Nephron (organoid): ENCODE results near the gene TBC1D17.

Experiments
- H3K27ac Mint-ChIP-seq, 3 experiments: 2 replicates each; pipeline ENCODE4 v1.8.0; 2020; ENCODE audit warnings: mixed read lengths in 3 of 3, mild to moderate bottlenecking in 2 of 3, moderate library complexity in 1 of 3
- H3K27me3 Mint-ChIP-seq: 2 replicates; pipeline ENCODE4 v1.8.0; 2021; ENCODE audit warnings: low read depth, mild to moderate bottlenecking, moderate library complexity, mixed read lengths
- H3K36me3 Mint-ChIP-seq: 2 replicates; pipeline ENCODE4 v1.8.0; 2020; ENCODE audit warnings: low read depth, mixed read lengths
- H3K4me1 Mint-ChIP-seq: 2 replicates; pipeline ENCODE4 v1.8.0; 2020; ENCODE audit warnings: mixed read lengths
- H3K4me3 Mint-ChIP-seq, 3 experiments: 2 replicates each; pipeline ENCODE4 v1.8.0; 2020; ENCODE audit warnings: mild to moderate bottlenecking in 3 of 3, mixed read lengths in 3 of 3, moderate library complexity in 2 of 3
- H3K9me3 Mint-ChIP-seq: 2 replicates; pipeline ENCODE4 v1.8.0; 2020; ENCODE audit warnings: mixed read lengths
- CTCF ChIP-seq, 3 experiments: fragments of 200-600 bp; sonication (generic); IDR thresholded peaks; one replicate each; pipeline ENCODE4 v1.5.0; 2021; ENCODE audit warnings: antibody characterized with exemption in 3 of 3; ENCODE audit not compliant: unreplicated experiment in 3 of 3

The TBC1D17 gene

GRCh38 chr19:49879243-49879963 lies 1.9 kb downstream of the TBC1D17 start:
- Mint-ChIP-seq H3K27me3 (no peaks in the 10 kb centered on the region), H3K9me3 (no peaks in the 10 kb centered on the region), H3K27ac (no peak overlapping the region), H3K36me3 (peaks cover 51% of the 10 kb centered on the region), H3K4me3 (peak overlapping the region in 1 of 3 experiments; percentile 7), H3K4me1 (peaks cover 4% of the 10 kb centered on the region)
- TF ChIP-seq CTCF (IDR thresholded peaks at IDR 0.05; ENCODE audit: unreplicated experiment in 3 of 3): no peak

- Mint-ChIP-seq H3K4me3 (peak overlapping the region; percentile 37 to 55 (median 55)), H3K4me1 (peaks cover 4% of the 10 kb centered on the region), H3K27ac (no peak overlapping the region), H3K27me3 (no peaks in the 10 kb centered on the region), H3K36me3 (peaks cover 60% of the 10 kb centered on the region), H3K9me3 (no peaks in the 10 kb centered on the region)
- TF ChIP-seq CTCF (IDR thresholded peaks at IDR 0.05; ENCODE audit: unreplicated experiment in 3 of 3): no peak
These were observed 2.8 kb downstream of the TBC1D17 start for GRCh38 chr19:49880162-49880869.

- H3K27ac Mint-ChIP-seq: no peak overlapping the region
- H3K4me1 Mint-ChIP-seq: peaks cover 4% of the 10 kb centered on the region
- peaks cover 64% of the 10 kb centered on the region for H3K36me3 Mint-ChIP-seq
- H3K4me3 Mint-ChIP-seq: peak overlapping the region in 1 of 3 experiments; percentile 42
- no peaks in the 10 kb centered on the region for H3K9me3 Mint-ChIP-seq
- H3K27me3 Mint-ChIP-seq: no peaks in the 10 kb centered on the region
- TF ChIP-seq CTCF (IDR thresholded peaks at IDR 0.05; ENCODE audit: unreplicated experiment in 3 of 3): no peak
These were observed 3.7 kb downstream of the TBC1D17 start for GRCh38 chr19:49881186-49881585.

DNA sequence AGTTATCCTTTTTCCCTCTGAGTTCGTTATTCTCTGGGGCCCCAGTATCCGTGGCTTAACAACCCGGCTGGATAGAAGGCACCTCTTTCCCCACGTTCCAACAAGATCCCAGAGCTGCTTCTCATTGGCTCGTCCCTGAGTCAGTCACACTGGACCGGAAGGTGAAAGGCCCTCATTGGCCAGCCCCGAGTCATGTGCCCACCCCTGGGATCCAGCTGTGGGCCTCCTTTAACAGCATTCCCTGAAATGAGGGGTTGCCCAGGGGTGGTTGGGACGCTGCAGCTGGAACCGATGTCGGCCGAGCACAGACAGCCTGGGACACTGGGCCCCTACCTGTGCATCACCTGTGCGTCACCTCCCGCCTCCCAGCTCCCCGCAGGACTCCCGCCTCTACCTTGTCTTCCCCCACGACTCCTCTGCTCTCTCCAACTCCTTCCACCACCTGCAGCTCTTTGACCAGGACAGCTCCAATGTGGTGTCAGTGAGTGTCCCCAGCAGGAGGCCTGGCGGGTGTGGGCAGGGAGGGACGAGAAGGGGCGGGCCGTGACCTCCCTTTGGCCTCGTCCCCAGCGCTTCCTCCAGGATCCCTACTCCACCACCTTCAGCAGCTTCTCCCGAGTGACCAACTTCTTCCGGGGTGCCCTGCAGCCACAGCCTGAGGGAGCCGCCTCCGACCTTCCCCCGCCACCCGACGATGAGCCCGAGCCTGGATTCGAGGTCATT lies 4.3 kb downstream of the TBC1D17 start:
- Mint-ChIP-seq H3K27ac (no peak overlapping the region), H3K4me1 (peaks cover 4% of the 10 kb centered on the region), H3K36me3 (peaks cover 68% of the 10 kb centered on the region), H3K4me3 (peak overlapping the region in 1 of 3 experiments; percentile 42), H3K27me3 (no peaks in the 10 kb centered on the region), H3K9me3 (no peaks in the 10 kb centered on the region)
- TF ChIP-seq CTCF (IDR thresholded peaks at IDR 0.05; ENCODE audit: unreplicated experiment in 3 of 3): no peak

- Mint-ChIP-seq H3K27ac (no peak overlapping the region), H3K9me3 (no peaks in the 10 kb centered on the region), H3K4me1 (peaks cover 4% of the 10 kb centered on the region), H3K4me3 (no peak overlapping the region), H3K27me3 (no peaks in the 10 kb centered on the region), H3K36me3 (peaks cover 68% of the 10 kb centered on the region)
- no peak for TF ChIP-seq CTCF (IDR thresholded peaks at IDR 0.05; ENCODE audit: unreplicated experiment in 3 of 3)
These were observed 5.1 kb downstream of the TBC1D17 start for GRCh38 chr19:49882643-49883042.
